ENCODE results near the gene ELFN1. TPM values are rescaled to one million over a fixed set of nuclear protein-coding genes. Genes with fewer than 3 reads are reported as not detected.

ELFN1 gene
- total RNA-seq, 4 donors from 2014 or later, result 0.12 to 1.0 (median 0.46) TPM

DNA sequence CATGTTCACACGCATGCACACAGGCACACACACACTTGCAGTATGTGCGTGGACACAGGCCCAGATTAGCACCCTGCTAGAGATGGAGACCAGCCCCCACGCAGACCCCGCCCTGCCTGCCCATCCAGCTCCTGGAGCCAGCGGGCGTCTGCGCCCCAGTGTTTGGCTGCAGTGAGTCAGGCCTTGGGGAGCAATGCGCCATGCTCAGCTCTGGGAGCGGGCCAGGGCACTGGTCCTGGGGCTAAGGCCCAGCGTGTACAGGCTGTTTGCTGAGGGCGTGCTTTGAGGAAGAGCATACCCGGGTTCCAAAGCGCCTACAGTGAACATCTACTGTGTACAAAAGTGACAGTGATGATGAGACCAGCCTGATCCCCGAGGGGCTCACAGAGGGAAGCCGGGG is 16.0 kb upstream of the ELFN1 start:
- intact Hi-C loops (cut with DNase I; ENCODE audit: low total_unique reads), result no loop called here
- no peak for TF ChIP-seq POLR2A (IDR thresholded peaks at IDR 0.05)
- TF ChIP-seq CTCF (IDR thresholded peaks at IDR 0.05 in 4 of 5, conservative IDR thresholded peaks at IDR 0.05 in 1 of 5), result no peak
- DNase-seq (no peak), ATAC-seq (no peak)
- in situ Hi-C loops (cut with MboI; ENCODE audit: low sequenced_read_pairs in 4 of 4), result loop anchor here in 1 of 4 donors (25.0 kb wide), 1 partner anchor 558 kb away; no protein-coding TSS in a partner anchor
- Histone ChIP-seq H3K27ac (no peak overlapping the region), H3K4me1 (peaks cover under 1% of the 10 kb centered on the region in 2 donors), H3K4me3 (no peak overlapping the region), H3K27me3 (peaks cover 0 to 9% (median 2%) of the 10 kb centered on the region in 3 donors), H3K9me3 (no peaks in the 10 kb centered on the region), H3K36me3 (no peaks in the 10 kb centered on the region)

GRCh38 chr7:1654738-1655475 is 15.2 kb upstream of the ELFN1 start:
- DNase-seq, result no peak
- no peak overlapping the region for H3K27ac ChIP-seq
- no peaks in the 10 kb centered on the region for H3K9me3 ChIP-seq
- no peak for TF ChIP-seq POLR2A (IDR thresholded peaks at IDR 0.05)
- TF ChIP-seq CTCF (IDR thresholded peaks at IDR 0.05 in 4 of 5, conservative IDR thresholded peaks at IDR 0.05 in 1 of 5), result no peak
- H3K4me1 ChIP-seq, result no peaks in the 10 kb centered on the region
- peaks cover 0 to 9% (median 2%) of the 10 kb centered on the region in 3 donors for H3K27me3 ChIP-seq
- no peak for ATAC-seq
- in situ Hi-C loops (cut with MboI; ENCODE audit: low sequenced_read_pairs in 4 of 4), result loop anchor here in 1 of 4 donors (25.0 kb wide), 1 partner anchor 557 kb away; no protein-coding TSS in a partner anchor
- H3K36me3 ChIP-seq, result no peaks in the 10 kb centered on the region
- no peak overlapping the region for H3K4me3 ChIP-seq
- intact Hi-C loops (cut with DNase I; ENCODE audit: low total_unique reads), result no loop called here

DNA sequence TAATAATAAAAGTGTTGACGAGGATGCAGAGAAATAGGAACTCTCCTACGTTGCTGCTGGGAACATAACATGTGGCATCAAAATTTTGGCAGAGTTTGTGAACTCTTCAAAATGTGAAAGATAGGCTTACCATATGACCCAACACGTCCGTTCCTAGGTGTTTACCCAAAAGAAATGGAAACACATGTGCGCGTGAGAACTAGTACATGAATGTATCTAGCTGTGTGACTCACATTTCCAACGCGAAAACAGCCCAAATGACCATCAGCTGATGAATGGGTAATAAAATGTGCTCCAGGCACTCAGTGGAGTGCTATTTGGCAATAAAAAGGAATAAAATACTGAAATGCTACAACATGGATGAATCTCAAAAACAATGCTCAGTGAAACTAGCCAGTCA is 10.4 kb upstream of the ELFN1 start:
- DNase-seq (no peak), ATAC-seq (no peak)
- Histone ChIP-seq H3K4me1 (peaks cover 0 to 9% of the 10 kb centered on the region in 2 donors), H3K36me3 (no peaks in the 10 kb centered on the region), H3K27ac (no peak overlapping the region), H3K4me3 (no peak overlapping the region), H3K9me3 (no peaks in the 10 kb centered on the region), H3K27me3 (peaks cover 11 to 18% (median 17%) of the 10 kb centered on the region in 3 donors)
- intact Hi-C loops (cut with DNase I; ENCODE audit: low total_unique reads), result no loop called here
- in situ Hi-C loops (cut with MboI; ENCODE audit: low sequenced_read_pairs in 4 of 4), result loop anchor here in 1 of 4 donors (25.0 kb wide), 1 partner anchor 553 kb away; no protein-coding TSS in a partner anchor
- no peak for TF ChIP-seq CTCF (IDR thresholded peaks at IDR 0.05 in 4 of 5, conservative IDR thresholded peaks at IDR 0.05 in 1 of 5)
- no peak for TF ChIP-seq POLR2A (IDR thresholded peaks at IDR 0.05)

GRCh38 chr7:1661461-1661860 is 8.6 kb upstream of the ELFN1 start:
- ATAC-seq (no peak), DNase-seq (no peak)
- Histone ChIP-seq H3K9me3 (no peaks in the 10 kb centered on the region), H3K4me1 (peaks cover 0 to 17% of the 10 kb centered on the region in 2 donors), H3K36me3 (no peaks in the 10 kb centered on the region), H3K27ac (no peak overlapping the region), H3K4me3 (no peak overlapping the region), H3K27me3 (peaks cover 15 to 31% (median 24%) of the 10 kb centered on the region in 3 donors)
- TF ChIP-seq CTCF (IDR thresholded peaks at IDR 0.05 in 4 of 5, conservative IDR thresholded peaks at IDR 0.05 in 1 of 5), result no peak
- TF ChIP-seq POLR2A (IDR thresholded peaks at IDR 0.05), result no peak
- intact Hi-C loops (cut with DNase I; ENCODE audit: low total_unique reads) (no loop called here), in situ Hi-C loops (cut with MboI; ENCODE audit: low sequenced_read_pairs in 4 of 4) (loop anchor here in 1 of 4 donors (25.0 kb wide), 1 partner anchor 551 kb away; no protein-coding TSS in a partner anchor)

Measured in gastrocnemius medialis (tissue), 4 donors.